Suprapubic skin (tissue), 4 donors: Measurements from ENCODE around the gene DIMT1.

Experiments
- CTCF ChIP-seq, 2 donors: fragments of 200-600 bp in 1 of 2; fragments of 450-650 bp in 1 of 2; sonication (generic) in 1 of 2; IDR thresholded peaks; one replicate each; pipeline ENCODE4 v1.5.1; 2016 to 2019; ENCODE audit warnings: antibody characterized with exemption in 2 of 2, mild to moderate bottlenecking in 1 of 2, moderate library complexity in 1 of 2
- POLR2A ChIP-seq, 2 donors: fragments of 450-650 bp; IDR thresholded peaks; one replicate each; pipeline ENCODE4 v1.6.1; 2017; ENCODE audit warnings: antibody characterized with exemption in 2 of 2, mild to moderate bottlenecking in 2 of 2, moderate library complexity in 2 of 2
- POLR2AphosphoS5 ChIP-seq, 3 donors: sonication (generic); formaldehyde crosslinking; IDR thresholded peaks; one replicate each; pipeline ENCODE4 v1.6.1; 2017; ENCODE audit warnings: antibody characterized with exemption in 3 of 3

- no peak for TF ChIP-seq CTCF (IDR thresholded peaks at IDR 0.05)
- TF ChIP-seq POLR2AphosphoS5 (IDR thresholded peaks at IDR 0.05), result no peak
- TF ChIP-seq POLR2A (IDR thresholded peaks at IDR 0.05), result no peak
Measured at GRCh38 chr5:62421414-62421813, 17.7 kb upstream of the DIMT1 start.
